ENCODE results near the gene TMEM51. TPM values are rescaled to one million over a fixed set of nuclear protein-coding genes. Genes with fewer than 3 reads are reported as not detected.

TMEM51 gene
- total and polyA plus RNA-seq, 2 donors (not counting 1 experiment from before 2014, with no cell fraction given), result 0.06 to 0.30 TPM

DNA sequence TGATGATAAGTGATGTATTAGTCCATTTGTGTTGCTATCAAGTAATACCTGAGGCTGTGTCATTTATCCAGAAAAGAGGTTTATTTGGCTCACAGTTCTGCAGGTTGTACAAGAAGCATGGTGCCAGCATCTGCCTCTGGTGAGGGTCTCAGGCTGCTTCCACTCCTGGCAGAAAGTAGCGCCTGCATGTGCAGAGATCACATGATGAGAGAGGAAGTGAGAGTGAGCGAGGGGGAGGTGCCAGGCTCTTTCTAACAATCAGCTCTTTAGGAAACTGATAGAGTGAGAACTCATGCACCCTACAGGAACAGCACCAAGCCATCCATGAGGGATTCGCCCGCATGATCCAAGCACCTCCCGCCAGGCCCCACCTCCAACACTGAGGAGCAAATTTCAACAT, 91.3 kb downstream of the TMEM51 start:
- ChIA-PET POLR2A (no interaction called here), CTCF (no interaction called here)
- intact Hi-C loops (cut with micrococcal nuclease), result no loop called here
- H3K27ac Mint-ChIP-seq, result no peak overlapping the region
- peaks cover 0 to 27% (median 0%) of the 10 kb centered on the region in 3 donors for H3K9me3 ChIP-seq (ENCODE audit: control extremely low read depth in 1 of 3, control insufficient read depth in 2 of 3, insufficient read depth in 1 of 3, low read length in 2 of 3)
- no peaks in the 10 kb centered on the region for H3K36me3 ChIP-seq (replicated peaks in 1 of 2; ENCODE audit: control extremely low read depth in 1 of 2, control insufficient read depth in 1 of 2, extremely low read depth in 1 of 2, insufficient read depth in 2 of 2, low read length in 1 of 2)
- H3K4me3 ChIP-seq (ENCODE audit: control extremely low read depth in 1 of 5, extremely low read depth in 1 of 5, insufficient read depth in 1 of 5, low read depth in 2 of 5, low read length in 4 of 5), result no peak overlapping the region
- no peaks in the 10 kb centered on the region for H4K20me1 ChIP-seq (ENCODE audit: control insufficient read depth, insufficient read depth, low read length, poor library complexity, severe bottlenecking)
- no CpG with 5 or more reads among the region's 5 CpGs for WGBS (ENCODE audit: insufficient coverage)
- no peaks in the 10 kb centered on the region for H3K9me3 Mint-ChIP-seq (ENCODE audit: insufficient read depth)
- peaks cover 53% of the 10 kb centered on the region for H3K27me3 Mint-ChIP-seq
- DNase-seq (no peak), ATAC-seq (ENCODE audit: low read depth) (no peak)
- H3K27me3 ChIP-seq (replicated peaks in 1 of 4; ENCODE audit: control extremely low read depth in 1 of 4, control insufficient read depth in 3 of 4, insufficient read depth in 4 of 4, low read length in 3 of 4), result peaks cover 0 to 37% (median 24%) of the 10 kb centered on the region in 4 experiments
- H3K4me1 Mint-ChIP-seq, result peaks cover 6% of the 10 kb centered on the region
- no peak overlapping the region for H3K4me3 Mint-ChIP-seq
- no peaks in the 10 kb centered on the region for H3K79me2 ChIP-seq (ENCODE audit: control insufficient read depth, insufficient read depth, low read length)
- H3K9ac ChIP-seq (ENCODE audit: low read length), result no peak overlapping the region
- TF ChIP-seq, protein P1, sequence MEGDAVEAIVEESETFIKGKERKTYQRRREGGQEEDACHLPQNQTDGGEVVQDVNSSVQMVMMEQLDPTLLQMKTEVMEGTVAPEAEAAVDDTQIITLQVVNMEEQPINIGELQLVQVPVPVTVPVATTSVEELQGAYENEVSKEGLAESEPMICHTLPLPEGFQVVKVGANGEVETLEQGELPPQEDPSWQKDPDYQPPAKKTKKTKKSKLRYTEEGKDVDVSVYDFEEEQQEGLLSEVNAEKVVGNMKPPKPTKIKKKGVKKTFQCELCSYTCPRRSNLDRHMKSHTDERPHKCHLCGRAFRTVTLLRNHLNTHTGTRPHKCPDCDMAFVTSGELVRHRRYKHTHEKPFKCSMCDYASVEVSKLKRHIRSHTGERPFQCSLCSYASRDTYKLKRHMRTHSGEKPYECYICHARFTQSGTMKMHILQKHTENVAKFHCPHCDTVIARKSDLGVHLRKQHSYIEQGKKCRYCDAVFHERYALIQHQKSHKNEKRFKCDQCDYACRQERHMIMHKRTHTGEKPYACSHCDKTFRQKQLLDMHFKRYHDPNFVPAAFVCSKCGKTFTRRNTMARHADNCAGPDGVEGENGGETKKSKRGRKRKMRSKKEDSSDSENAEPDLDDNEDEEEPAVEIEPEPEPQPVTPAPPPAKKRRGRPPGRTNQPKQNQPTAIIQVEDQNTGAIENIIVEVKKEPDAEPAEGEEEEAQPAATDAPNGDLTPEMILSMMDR (IDR thresholded peaks at IDR 0.05), result no peak
- TF ChIP-seq EZH2 (IDR thresholded peaks at IDR 0.05; ENCODE audit: borderline replicate concordance, insufficient read depth, low read depth, low read length, poor library complexity, severe bottlenecking), result no peak
- no peak overlapping the region for H2AFZ ChIP-seq (ENCODE audit: insufficient read depth, low read depth, low read length, poor library complexity, severe bottlenecking)
- no peak overlapping the region for H3K4me2 ChIP-seq (replicated peaks; ENCODE audit: low read depth, low read length, poor library complexity, severe bottlenecking)
- no peak overlapping the region for H3K27ac ChIP-seq (ENCODE audit: low read length in 2 of 2)
- peaks cover 7% of the 10 kb centered on the region in 2 donors for H3K4me1 ChIP-seq (ENCODE audit: control insufficient read depth in 2 of 2, insufficient read depth in 2 of 2, low read length in 2 of 2)

DNA sequence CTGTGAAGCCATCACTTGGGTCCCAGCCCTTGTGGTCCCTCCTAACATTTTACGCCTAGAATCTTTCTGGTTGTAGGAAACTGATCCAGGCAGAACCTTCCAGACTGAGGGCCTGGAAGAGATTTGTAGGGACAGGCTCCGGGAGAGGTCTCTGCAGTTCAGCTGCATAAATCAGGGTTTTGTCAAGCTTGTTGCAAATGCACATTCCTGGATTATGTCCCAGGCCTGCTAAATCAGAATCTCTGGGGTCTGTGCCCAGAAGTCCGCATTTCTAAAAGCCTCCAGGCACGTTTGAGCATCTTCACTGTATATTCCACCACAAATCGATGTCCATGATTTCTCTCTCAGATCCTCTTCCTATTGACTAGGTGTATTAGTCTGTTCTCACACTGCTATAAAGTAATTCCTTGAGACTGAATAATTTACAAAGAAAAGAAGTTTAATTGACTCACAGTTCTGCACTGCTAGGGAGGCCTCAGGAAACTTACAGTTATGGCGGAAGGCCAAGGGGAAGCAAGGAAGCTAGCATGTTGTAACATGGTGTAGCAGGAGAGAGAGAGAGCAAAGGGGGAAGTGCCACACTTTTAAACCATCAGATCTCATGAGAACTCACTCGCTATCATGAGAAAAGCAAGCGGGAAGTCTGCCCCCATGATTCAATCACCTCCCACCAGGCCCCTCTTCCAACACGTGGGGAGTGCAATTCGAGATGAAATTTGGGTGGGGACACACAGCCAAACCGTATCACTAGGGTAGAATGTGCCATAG, 92.2 kb downstream of the TMEM51 start:
- 56% methylated on average over 7 of the region's 11 CpGs for WGBS (ENCODE audit: insufficient coverage)
- Histone ChIP-seq H4K20me1 (ENCODE audit: control insufficient read depth, insufficient read depth, low read length, poor library complexity, severe bottlenecking) (no peaks in the 10 kb centered on the region), H3K79me2 (ENCODE audit: control insufficient read depth, insufficient read depth, low read length) (no peaks in the 10 kb centered on the region), H3K27me3 (replicated peaks in 1 of 4; ENCODE audit: control extremely low read depth in 1 of 4, control insufficient read depth in 3 of 4, insufficient read depth in 4 of 4, low read length in 3 of 4) (peaks cover 0 to 37% (median 27%) of the 10 kb centered on the region in 4 experiments), H3K4me1 (ENCODE audit: control insufficient read depth in 2 of 2, insufficient read depth in 2 of 2, low read length in 2 of 2) (peaks cover 7% of the 10 kb centered on the region in 2 donors), H3K4me3 (ENCODE audit: control extremely low read depth in 1 of 5, extremely low read depth in 1 of 5, insufficient read depth in 1 of 5, low read depth in 2 of 5, low read length in 4 of 5) (no peak overlapping the region), H3K36me3 (replicated peaks in 1 of 2; ENCODE audit: control extremely low read depth in 1 of 2, control insufficient read depth in 1 of 2, extremely low read depth in 1 of 2, insufficient read depth in 2 of 2, low read length in 1 of 2) (no peaks in the 10 kb centered on the region), H3K4me2 (replicated peaks; ENCODE audit: low read depth, low read length, poor library complexity, severe bottlenecking) (no peak overlapping the region), H2AFZ (ENCODE audit: insufficient read depth, low read depth, low read length, poor library complexity, severe bottlenecking) (no peak overlapping the region), H3K9ac (ENCODE audit: low read length) (no peak overlapping the region), H3K27ac (ENCODE audit: low read length in 2 of 2) (no peak overlapping the region), H3K9me3 (ENCODE audit: control extremely low read depth in 1 of 3, control insufficient read depth in 2 of 3, insufficient read depth in 1 of 3, low read length in 2 of 3) (peaks cover 0 to 27% (median 0%) of the 10 kb centered on the region in 3 donors)
- Mint-ChIP-seq H3K4me3 (no peak overlapping the region), H3K27me3 (peaks cover 61% of the 10 kb centered on the region), H3K4me1 (peaks cover 6% of the 10 kb centered on the region), H3K9me3 (ENCODE audit: insufficient read depth) (no peaks in the 10 kb centered on the region), H3K27ac (no peak overlapping the region)
- DNase-seq, result no peak
- ATAC-seq (ENCODE audit: low read depth), result no peak
- POLR2A ChIA-PET, result no interaction called here
- TF ChIP-seq, protein P1 (IDR thresholded peaks at IDR 0.05), result no peak
- TF ChIP-seq EZH2 (IDR thresholded peaks at IDR 0.05; ENCODE audit: borderline replicate concordance, insufficient read depth, low read depth, low read length, poor library complexity, severe bottlenecking), result no peak
- intact Hi-C loops (cut with micrococcal nuclease), result no loop called here
- CTCF ChIA-PET, result no interaction called here
